ENCODE measurements around the gene DPYSL3.

- no peak for TF ChIP-seq EZH2 (IDR thresholded peaks at IDR 0.05; ENCODE audit: insufficient read depth, poor library complexity, severe bottlenecking)
- no peak for TF ChIP-seq EZH2phosphoT487 (IDR thresholded peaks at IDR 0.05; ENCODE audit: insufficient read depth, low read depth)
Measured at GRCh38 chr5:147434049-147434448, 75.8 kb downstream of the DPYSL3 start.
